ENCODE measurements around the gene TAP1. TPM values are rescaled to one million over a fixed set of nuclear protein-coding genes. Genes with fewer than 3 reads are reported as not detected.
A peak's percentile ranks its signal among the peaks of the same experiment; 100 is the strongest.

The TAP1 gene
- total RNA-seq, 2 donors from 2014 or later, result 41.6 to 46.9 TPM

DNA sequence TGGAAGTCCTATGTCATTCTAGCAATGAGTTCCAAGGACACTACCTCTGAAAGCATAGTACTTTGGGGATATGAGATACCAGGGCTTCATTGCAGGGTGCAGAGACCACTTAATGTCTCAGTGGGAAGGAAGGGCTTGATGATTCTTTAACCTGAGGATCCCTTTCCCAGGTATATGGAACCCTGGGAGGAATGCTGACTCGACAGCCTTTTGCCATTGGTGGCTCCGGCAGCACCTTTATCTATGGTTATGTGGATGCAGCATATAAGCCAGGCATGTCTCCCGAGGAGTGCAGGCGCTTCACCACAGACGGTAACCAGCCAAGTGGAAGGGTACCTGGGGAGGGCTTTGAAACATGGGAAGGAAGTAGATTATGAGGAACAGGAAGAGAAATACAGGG, 4.7 kb upstream of the TAP1 start:
- no peak for DNase-seq (ENCODE audit: low spot score)

DNA sequence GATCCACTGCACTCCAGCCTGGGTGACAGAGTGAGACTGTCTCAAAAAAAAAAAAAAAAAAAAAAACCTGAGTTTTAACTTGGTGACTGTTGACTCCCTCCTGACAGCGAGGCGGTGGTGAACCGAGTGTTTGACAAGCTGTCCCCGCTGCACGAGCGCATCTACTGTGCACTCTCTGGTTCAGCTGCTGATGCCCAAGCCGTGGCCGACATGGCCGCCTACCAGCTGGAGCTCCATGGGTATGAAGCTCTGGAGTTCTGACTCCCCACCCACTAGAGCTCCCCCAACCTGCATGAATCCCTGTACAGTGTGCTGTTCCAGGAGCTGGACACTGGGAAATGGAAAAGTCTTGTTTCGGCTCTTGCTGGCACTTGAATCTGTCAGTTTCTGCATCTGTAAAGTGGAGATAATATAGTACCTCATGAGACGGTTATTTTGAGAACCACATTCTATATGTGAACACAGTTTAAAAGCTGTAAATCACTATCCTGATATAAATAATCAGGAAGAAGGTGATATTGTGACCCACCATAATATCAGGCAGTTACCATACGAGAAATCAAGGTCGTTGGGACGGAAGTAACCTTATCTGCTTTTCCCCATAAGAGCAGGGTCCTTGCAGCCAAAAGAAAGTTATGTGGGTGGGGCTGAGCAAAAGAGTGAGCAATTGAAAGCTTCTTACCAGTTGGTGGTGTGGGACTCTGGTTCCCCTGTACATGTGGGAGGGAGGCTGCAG, 3.8 kb upstream of the TAP1 start:
- TF ChIP-seq, protein P1, sequence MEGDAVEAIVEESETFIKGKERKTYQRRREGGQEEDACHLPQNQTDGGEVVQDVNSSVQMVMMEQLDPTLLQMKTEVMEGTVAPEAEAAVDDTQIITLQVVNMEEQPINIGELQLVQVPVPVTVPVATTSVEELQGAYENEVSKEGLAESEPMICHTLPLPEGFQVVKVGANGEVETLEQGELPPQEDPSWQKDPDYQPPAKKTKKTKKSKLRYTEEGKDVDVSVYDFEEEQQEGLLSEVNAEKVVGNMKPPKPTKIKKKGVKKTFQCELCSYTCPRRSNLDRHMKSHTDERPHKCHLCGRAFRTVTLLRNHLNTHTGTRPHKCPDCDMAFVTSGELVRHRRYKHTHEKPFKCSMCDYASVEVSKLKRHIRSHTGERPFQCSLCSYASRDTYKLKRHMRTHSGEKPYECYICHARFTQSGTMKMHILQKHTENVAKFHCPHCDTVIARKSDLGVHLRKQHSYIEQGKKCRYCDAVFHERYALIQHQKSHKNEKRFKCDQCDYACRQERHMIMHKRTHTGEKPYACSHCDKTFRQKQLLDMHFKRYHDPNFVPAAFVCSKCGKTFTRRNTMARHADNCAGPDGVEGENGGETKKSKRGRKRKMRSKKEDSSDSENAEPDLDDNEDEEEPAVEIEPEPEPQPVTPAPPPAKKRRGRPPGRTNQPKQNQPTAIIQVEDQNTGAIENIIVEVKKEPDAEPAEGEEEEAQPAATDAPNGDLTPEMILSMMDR (IDR thresholded peaks at IDR 0.05), result no peak
- Histone ChIP-seq H3K36me3 (no peaks in the 10 kb centered on the region), H3K9me3 (no peaks in the 10 kb centered on the region), H3K4me1 (ENCODE audit: control insufficient read depth in 1 of 2, low read depth in 2 of 2) (peaks cover 7 to 10% of the 10 kb centered on the region in 2 donors), H3K4me3 (no peak overlapping the region), H3K27ac (no peak overlapping the region), H3K27me3 (replicated peaks; ENCODE audit: insufficient read depth) (no peaks in the 10 kb centered on the region)
- DNase-seq (ENCODE audit: low spot score), result no peak
- no peak for ATAC-seq (ENCODE audit: insufficient number of reproducible peaks, low FRiP score, low read depth)

More for the DNA sequence above, 4.7 kb upstream of the TAP1 start:
- ATAC-seq (ENCODE audit: insufficient number of reproducible peaks, low FRiP score, low read depth), result no peak
- Histone ChIP-seq H3K36me3 (no peaks in the 10 kb centered on the region), H3K9me3 (no peaks in the 10 kb centered on the region), H3K27me3 (replicated peaks; ENCODE audit: insufficient read depth) (no peaks in the 10 kb centered on the region), H3K4me3 (no peak overlapping the region), H3K27ac (no peak overlapping the region), H3K4me1 (ENCODE audit: control insufficient read depth in 1 of 2, low read depth in 2 of 2) (peaks cover 5 to 9% of the 10 kb centered on the region in 2 donors)
- TF ChIP-seq, protein P1 (IDR thresholded peaks at IDR 0.05), result no peak

DNA sequence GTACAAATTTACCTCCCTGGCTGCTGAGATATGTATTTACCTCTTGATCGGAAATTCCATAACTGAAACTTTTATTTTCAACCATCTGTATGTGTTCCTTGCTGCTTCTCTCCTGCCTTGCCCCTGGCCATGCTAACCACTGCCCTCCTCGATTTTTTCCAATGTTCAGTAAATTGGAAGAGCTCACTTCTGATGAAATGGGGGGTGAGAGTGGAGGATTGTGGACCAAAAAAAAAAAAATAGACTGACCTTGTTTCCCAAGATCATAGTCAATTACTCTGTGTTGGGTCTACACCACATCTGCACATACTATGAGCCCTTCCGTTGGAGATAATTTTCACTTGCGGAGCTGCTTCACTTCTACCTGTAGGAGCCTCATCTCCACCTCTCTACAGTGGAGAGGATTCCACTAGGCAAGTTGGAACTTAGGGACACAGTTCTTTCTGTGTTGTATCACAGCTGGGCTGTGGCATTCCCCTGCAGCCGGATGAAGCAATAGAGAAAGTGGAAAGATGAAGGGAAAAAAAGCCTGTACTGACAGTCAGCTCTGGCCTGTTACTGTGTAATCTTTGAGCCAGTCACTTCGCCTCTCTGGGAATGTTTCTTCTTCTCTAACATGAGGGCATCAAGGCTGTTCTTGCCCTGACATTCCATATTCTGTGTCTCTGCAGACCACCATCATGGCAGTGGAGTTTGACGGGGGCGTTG, 2.1 kb upstream of the TAP1 start:
- H3K27ac ChIP-seq, result no peak overlapping the region
- no peak overlapping the region for H3K4me3 ChIP-seq
- ATAC-seq (ENCODE audit: insufficient number of reproducible peaks, low FRiP score, low read depth) (no peak), DNase-seq (ENCODE audit: low spot score) (no peak)
- peaks cover 17 to 25% of the 10 kb centered on the region in 2 donors for H3K4me1 ChIP-seq (ENCODE audit: control insufficient read depth in 1 of 2, low read depth in 2 of 2)
- H3K9me3 ChIP-seq, result no peaks in the 10 kb centered on the region
- H3K27me3 ChIP-seq (replicated peaks; ENCODE audit: insufficient read depth), result no peaks in the 10 kb centered on the region
- no peaks in the 10 kb centered on the region for H3K36me3 ChIP-seq
- TF ChIP-seq, protein P1 (IDR thresholded peaks at IDR 0.05), result no peak

DNA sequence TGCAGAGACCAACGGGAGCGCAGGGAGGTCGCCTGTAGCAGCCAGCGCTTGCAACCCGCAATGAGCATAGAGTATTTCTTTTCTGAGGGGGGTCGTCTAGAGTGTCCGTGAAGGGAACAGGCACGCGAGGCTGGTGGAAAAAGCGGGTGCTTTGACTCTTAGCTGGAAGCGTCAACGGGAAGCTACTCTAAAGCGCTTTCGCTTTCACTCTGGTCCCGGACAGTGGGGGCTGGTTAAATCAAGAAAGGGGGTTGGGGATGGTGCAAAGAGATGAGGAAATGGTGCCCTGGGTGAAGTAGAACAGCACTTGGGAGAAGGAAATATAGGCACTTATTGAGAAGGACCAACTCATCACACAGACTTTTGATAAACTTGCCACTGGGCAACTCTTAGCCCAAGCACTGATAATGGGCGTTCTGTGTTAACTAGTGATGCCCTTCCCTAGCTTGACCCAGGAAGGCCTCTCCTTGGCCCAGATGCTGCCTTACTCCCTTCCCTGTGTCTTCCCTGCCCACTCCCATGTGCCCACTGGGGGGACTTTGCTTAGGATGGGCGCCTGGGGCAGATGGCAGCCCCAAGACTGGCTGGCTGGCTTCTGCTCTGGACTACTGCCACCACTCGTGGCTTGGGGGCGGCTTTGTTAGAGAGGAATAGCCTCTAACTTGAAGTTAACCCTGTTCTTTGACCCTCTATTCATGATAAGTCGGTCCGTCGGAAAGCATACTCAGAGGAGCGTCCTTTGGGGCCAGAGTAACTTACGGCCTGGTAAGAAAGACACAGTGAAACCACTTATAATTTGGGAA, 1.1 kb upstream of the TAP1 start:
- Histone ChIP-seq H3K27ac (peak overlapping the region; percentile 88 to 91), H3K4me1 (ENCODE audit: control insufficient read depth in 1 of 2, low read depth in 2 of 2) (peaks cover 17 to 25% of the 10 kb centered on the region in 2 donors), H3K4me3 (peak overlapping the region; percentile 78), H3K9me3 (no peaks in the 10 kb centered on the region), H3K36me3 (no peaks in the 10 kb centered on the region), H3K27me3 (replicated peaks; ENCODE audit: insufficient read depth) (no peaks in the 10 kb centered on the region)
- no peak for ATAC-seq (ENCODE audit: insufficient number of reproducible peaks, low FRiP score, low read depth)
- TF ChIP-seq, protein P1 (IDR thresholded peaks at IDR 0.05), result no peak
- no peak for DNase-seq (ENCODE audit: low spot score)

Data from thoracic aorta (tissue), 2 donors.